Measurements from ENCODE around the gene RPL22. TPM values are rescaled to one million over a fixed set of nuclear protein-coding genes. Genes with fewer than 3 reads are reported as not detected.

Gene RPL22
- total and polyA plus RNA-seq, 2 of the 13 experiments (the other 11 are each of a cell fraction or from before 2014, with no cell fraction given): 214 to 545 TPM

GRCh38 chr1:6202256-6202655 is 2.9 kb upstream of the RPL22 start:
- Histone ChIP-seq H4K20me1 (ENCODE audit: insufficient read depth, low read length) (peaks cover 12% of the 10 kb centered on the region), H3K27me3 (ENCODE audit: control insufficient read depth in 1 of 2, insufficient read depth in 2 of 2, low read length in 2 of 2) (no peaks in the 10 kb centered on the region), H3K9ac (ENCODE audit: insufficient read depth, low read depth, low read length) (no peak overlapping the region), H3K4me1 (ENCODE audit: insufficient read depth, low read length) (peaks cover 36% of the 10 kb centered on the region), H3K4me2 (ENCODE audit: low read depth, low read length) (no peak overlapping the region), H3K79me2 (ENCODE audit: insufficient read depth, low read length) (peaks cover 21% of the 10 kb centered on the region), H3K27ac (ENCODE audit: extremely low read length, insufficient read depth, low read length) (no peak overlapping the region), H3K9me3 (ENCODE audit: low read length) (no peaks in the 10 kb centered on the region), H2AFZ (ENCODE audit: low read length) (no peak overlapping the region), H3K4me3 (replicated peaks in 1 of 3; ENCODE audit: insufficient read depth in 1 of 3, low read depth in 2 of 3, low read length in 3 of 3) (no peak overlapping the region), H3K36me3 (replicated peaks in 1 of 2; ENCODE audit: control insufficient read depth in 1 of 2, insufficient read depth in 2 of 2, low read length in 2 of 2) (peaks cover 1 to 6% of the 10 kb centered on the region in 2 experiments; a peak in 3 of 5 replicates)
- in situ Hi-C loops (cut with HindIII; ENCODE audit: extremely low pct_ligation_motif_present, low pct_unique_long_range_greater_than_20kb) (no loop called here), intact Hi-C loops (cut with micrococcal nuclease; ENCODE audit: unreplicated experiment) (loop anchor here (10.0 kb wide), 1 partner anchor 617 kb away; no protein-coding TSS in a partner anchor)
- no peak for FAIRE-seq
- ChIA-PET CTCF (ENCODE audit: low intra/inter-chr PET ratio, low total read pairs) (no interaction called here), POLR2A (interaction anchor here (0.8 kb wide), 1 partner anchor 192 kb away, joined by 3 read pairs; no protein-coding TSS in a partner anchor)
- WGBS (ENCODE audit: low lambda C conversion rate): 85% methylated on average over 7 of the region's 7 CpGs
- no peak for DNase-seq (ENCODE audit: low spot score)
- no TSS peak for BruUV-seq (replicated peaks)
- ATAC-seq: no peak
- TF ChIP-seq ZNF367 (CRISPR knock-in tag; IDR thresholded peaks at IDR 0.05; ENCODE audit: borderline replicate concordance) (no peak), TBX2 (CRISPR knock-in tag; IDR thresholded peaks at IDR 0.05; ENCODE audit: borderline replicate concordance) (no peak), MIER3 (CRISPR knock-in tag; IDR thresholded peaks at IDR 0.05; ENCODE audit: borderline replicate concordance) (no peak), KMT2A (CRISPR knock-in tag; IDR thresholded peaks at IDR 0.05) (no peak), TOPORS (CRISPR knock-in tag; IDR thresholded peaks at IDR 0.05) (no peak), EED (CRISPR knock-in tag; IDR thresholded peaks at IDR 0.05) (no peak), FOSL1 (CRISPR knock-in tag; IDR thresholded peaks at IDR 0.05; ENCODE audit: borderline replicate concordance) (no peak), ZFP37 (CRISPR knock-in tag; IDR thresholded peaks at IDR 0.05; ENCODE audit: borderline replicate concordance) (no peak), ZZZ3 (CRISPR knock-in tag; IDR thresholded peaks at IDR 0.05; ENCODE audit: borderline replicate concordance) (no peak), HOXD1 (CRISPR knock-in tag; IDR thresholded peaks at IDR 0.05) (no peak), ZSCAN25 (CRISPR knock-in tag; IDR thresholded peaks at IDR 0.05) (no peak), HNF4G (IDR thresholded peaks at IDR 0.05; ENCODE audit: borderline replicate concordance, low read depth, low read length) (no peak), HNF4G (CRISPR knock-in tag; IDR thresholded peaks at IDR 0.05; ENCODE audit: borderline replicate concordance, low read depth) (no peak), ZSCAN22 (CRISPR knock-in tag; IDR thresholded peaks at IDR 0.05) (no peak), RORA (CRISPR knock-in tag; IDR thresholded peaks at IDR 0.05) (no peak), ZNF644 (CRISPR knock-in tag; IDR thresholded peaks at IDR 0.05; ENCODE audit: low read depth) (no peak), MEIS1 (CRISPR knock-in tag; IDR thresholded peaks at IDR 0.05; ENCODE audit: borderline replicate concordance) (no peak), PTBP1 (IDR thresholded peaks at IDR 0.05; ENCODE audit: low read depth, low read length, poor library complexity, severe bottlenecking) (no peak), ZNF607 (CRISPR knock-in tag; IDR thresholded peaks at IDR 0.05; ENCODE audit: borderline replicate concordance) (no peak)
- TF ChIP-seq, protein P1, sequence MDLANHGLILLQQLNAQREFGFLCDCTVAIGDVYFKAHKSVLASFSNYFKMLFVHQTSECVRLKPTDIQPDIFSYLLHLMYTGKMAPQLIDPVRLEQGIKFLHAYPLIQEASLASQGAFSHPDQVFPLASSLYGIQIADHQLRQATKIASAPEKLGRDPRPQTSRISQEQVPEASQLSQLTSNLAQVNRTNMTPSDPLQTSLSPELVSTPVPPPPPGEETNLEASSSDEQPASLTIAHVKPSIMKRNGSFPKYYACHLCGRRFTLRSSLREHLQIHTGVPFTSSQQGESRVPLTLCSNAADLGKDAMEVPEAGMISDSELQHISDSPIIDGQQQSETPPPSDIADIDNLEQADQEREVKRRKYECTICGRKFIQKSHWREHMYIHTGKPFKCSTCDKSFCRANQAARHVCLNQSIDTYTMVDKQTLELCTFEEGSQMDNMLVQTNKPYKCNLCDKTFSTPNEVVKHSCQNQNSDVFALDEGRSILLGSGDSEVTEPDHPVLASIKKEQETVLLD (CRISPR knock-in tag; IDR thresholded peaks at IDR 0.05; ENCODE audit: low read depth): no peak
